Skeletal muscle tissue (tissue), 4 donors: ENCODE measurements around the gene PPDPF. TPM values are rescaled to one million over a fixed set of nuclear protein-coding genes. Genes with fewer than 3 reads are reported as not detected.

Source experiments
- H3K27ac ChIP-seq: one replicate; pipeline ENCODE4 v1.7.0; 2013; ENCODE audit warnings: mild to moderate bottlenecking, low read depth, low read length, inconsistent platforms
- H3K27me3 ChIP-seq, 3 donors: one replicate each; pipeline ENCODE4 v1.7.0; 2013; ENCODE audit warnings: low read length in 3 of 3; ENCODE audit not compliant: control insufficient read depth in 3 of 3, insufficient read depth in 3 of 3
- H3K36me3 ChIP-seq, 3 donors: one replicate each; pipeline ENCODE4 v1.7.0; 2013; ENCODE audit warnings: low read length in 3 of 3; ENCODE audit not compliant: control insufficient read depth in 3 of 3, insufficient read depth in 3 of 3
- H3K4me1 ChIP-seq, 3 donors: one replicate each; pipeline ENCODE4 v1.7.0; 2013; ENCODE audit warnings: low read length in 3 of 3, mild to moderate bottlenecking in 3 of 3; ENCODE audit not compliant: control insufficient read depth in 3 of 3, insufficient read depth in 3 of 3
- H3K4me3 ChIP-seq, 3 donors: one replicate each; pipeline ENCODE4 v1.7.0; 2013; ENCODE audit warnings: low read length in 3 of 3
- H3K9ac ChIP-seq, 3 donors: one replicate each; pipeline ENCODE4 v1.7.0; 2013; ENCODE audit warnings: low read length in 3 of 3, mild to moderate bottlenecking in 3 of 3, moderate library complexity in 2 of 3, low read depth in 1 of 3
- H3K9me3 ChIP-seq, 3 donors: one replicate each; pipeline ENCODE4 v1.7.0; 2013; ENCODE audit warnings: low read length in 3 of 3; ENCODE audit not compliant: control insufficient read depth in 3 of 3
- total RNA-seq: library from RNA; depleted of rRNA; stranded (reverse); fragments of >200 nt; gene quantifications from one replicate; pipeline ENCODE4 v1.2.3, GENCODE V29; 2014
- donor health status: Osteomylitis.

Gene PPDPF
- total RNA-seq, 1 donor from 2014 or later = 24.0 TPM

GRCh38 chr20:63536241-63536977, 15.8 kb downstream of the PPDPF start:
- Histone ChIP-seq H3K9me3 (no peaks in the 10 kb centered on the region), H3K27ac (no peak overlapping the region), H3K36me3 (no peaks in the 10 kb centered on the region), H3K4me3 (no peak overlapping the region), H3K27me3 (peaks cover 35 to 62% (median 60%) of the 10 kb centered on the region in 3 donors), H3K4me1 (peaks cover 0 to 20% (median 9%) of the 10 kb centered on the region in 3 donors), H3K9ac (no peak overlapping the region)

- Histone ChIP-seq H3K4me3 (peak within 1 kb of the TSS in 1 of 3 donors; percentile 35), H3K27me3 (peaks cover 30 to 57% (median 54%) of the 10 kb centered on the region in 3 donors), H3K9me3 (no peaks in the 10 kb centered on the region), H3K27ac (no peak within 1 kb of the TSS), H3K9ac (peak within 1 kb of the TSS in 2 of 3 donors; percentile 53 to 62), H3K4me1 (peaks cover 0 to 20% (median 9%) of the 10 kb centered on the region in 3 donors), H3K36me3 (no peaks in the 10 kb centered on the region)
These were observed 16.5 kb downstream of the PPDPF start, which contains the start of gene PTK6 for GRCh38 chr20:63536997-63537524. PTK6 (minus strand) TSS chr20:63537376; CDS start chr20:63537314, 62 bp downstream.

GRCh38 chr20:63537525-63538203, 17.1 kb downstream of the PPDPF start:
- H3K9me3 ChIP-seq = no peaks in the 10 kb centered on the region
- no peak overlapping the region for H3K27ac ChIP-seq
- peaks cover 26 to 52% (median 48%) of the 10 kb centered on the region in 3 donors for H3K27me3 ChIP-seq
- H3K4me3 ChIP-seq = peak overlapping the region in 1 of 3 donors; percentile 35
- H3K9ac ChIP-seq = peak overlapping the region in 2 of 3 donors; percentile 53 to 62
- no peaks in the 10 kb centered on the region for H3K36me3 ChIP-seq
- peaks cover 0 to 20% (median 9%) of the 10 kb centered on the region in 3 donors for H3K4me1 ChIP-seq

- H3K9ac ChIP-seq = no peak overlapping the region
- peaks cover 24 to 49% (median 44%) of the 10 kb centered on the region in 3 donors for H3K27me3 ChIP-seq
- peak overlapping the region in 1 of 3 donors; percentile 35 for H3K4me3 ChIP-seq
- H3K9me3 ChIP-seq = no peaks in the 10 kb centered on the region
- H3K27ac ChIP-seq = no peak overlapping the region
- H3K4me1 ChIP-seq = peaks cover 0 to 20% (median 9%) of the 10 kb centered on the region in 3 donors
- H3K36me3 ChIP-seq = no peaks in the 10 kb centered on the region
These were observed 17.9 kb downstream of the PPDPF start for GRCh38 chr20:63538204-63539091.

GRCh38 chr20:63539092-63539430, 18.5 kb downstream of the PPDPF start:
- H3K27ac ChIP-seq = no peak overlapping the region

GRCh38 chr20:63539441-63540370, 19.1 kb downstream of the PPDPF start:
- Histone ChIP-seq H3K9me3 (no peaks in the 10 kb centered on the region), H3K4me3 (no peak overlapping the region), H3K9ac (no peak overlapping the region), H3K27me3 (peaks cover 13 to 45% (median 32%) of the 10 kb centered on the region in 3 donors), H3K36me3 (no peaks in the 10 kb centered on the region), H3K4me1 (peaks cover 0 to 20% (median 9%) of the 10 kb centered on the region in 3 donors), H3K27ac (no peak overlapping the region)

More at GRCh38 chr20:63539092-63539430, 18.5 kb downstream of the PPDPF start:
- Histone ChIP-seq H3K9me3 (no peaks in the 10 kb centered on the region), H3K4me3 (no peak overlapping the region), H3K36me3 (no peaks in the 10 kb centered on the region), H3K27me3 (peaks cover 18 to 45% (median 38%) of the 10 kb centered on the region in 3 donors), H3K4me1 (peaks cover 0 to 20% (median 9%) of the 10 kb centered on the region in 3 donors), H3K9ac (no peak overlapping the region)

- Histone ChIP-seq H3K27me3 (peaks cover 15 to 45% (median 25%) of the 10 kb centered on the region in 3 donors), H3K9me3 (no peaks in the 10 kb centered on the region), H3K4me3 (no peak overlapping the region), H3K9ac (no peak overlapping the region), H3K27ac (no peak overlapping the region), H3K4me1 (peaks cover 0 to 20% (median 4%) of the 10 kb centered on the region in 3 donors), H3K36me3 (no peaks in the 10 kb centered on the region)
These were observed 20.0 kb downstream of the PPDPF start for GRCh38 chr20:63540417-63541186.

GRCh38 chr20:63541371-63541770, 20.8 kb downstream of the PPDPF start:
- Histone ChIP-seq H3K27me3 (peaks cover 19 to 47% (median 28%) of the 10 kb centered on the region in 3 donors), H3K36me3 (no peaks in the 10 kb centered on the region), H3K9me3 (no peaks in the 10 kb centered on the region), H3K4me3 (no peak overlapping the region), H3K27ac (no peak overlapping the region), H3K4me1 (peaks cover 0 to 17% (median 4%) of the 10 kb centered on the region in 3 donors), H3K9ac (no peak overlapping the region)
